B cell (primary cell): ENCODE measurements around the gene DYNC1I1.

Source experiments
- CTCF ChIP-seq: fragments of 200-600 bp; IDR thresholded peaks from one replicate; pipeline ENCODE4 v1.8.0; 2022; ENCODE audit warnings: antibody characterized with exemption, mild to moderate bottlenecking
- EZH2 ChIP-seq: IDR thresholded peaks from 2 replicates; pipeline ENCODE4 v1.6.1; 2012; ENCODE audit warnings: borderline replicate concordance, low read depth, mild to moderate bottlenecking, moderate library complexity, low read length; ENCODE audit not compliant: insufficient read depth, poor library complexity, severe bottlenecking

- no peak for TF ChIP-seq CTCF
- TF ChIP-seq EZH2 = no peak
Observed at GRCh38 chr7:95772771-95773581, 622 bp downstream of the DYNC1I1 start.
